Fibroblast of lung (primary cell): Measurements from ENCODE around the gene PSMB11. TPM values are rescaled to one million over a fixed set of nuclear protein-coding genes. Genes with fewer than 3 reads are reported as not detected.

Source experiments
- DNase-seq, 2 donors: peaks; one replicate each; pipeline versions ENCODE4 v3.0.0 to v3.0.0-alpha.2; 2010; ENCODE audit warnings: low read depth in 2 of 2
- H2AFZ ChIP-seq: 2 replicates; pipeline ENCODE4 v1.5.1; 2012; ENCODE audit warnings: low read length, control low read depth, inconsistent platforms
- H3K27ac ChIP-seq: 2 replicates; pipeline ENCODE4 v1.5.1; 2011; ENCODE audit warnings: low read length, control low read depth; ENCODE audit not compliant: insufficient read depth
- H3K27me3 ChIP-seq: 2 replicates; pipeline ENCODE4 v1.5.1; 2011; ENCODE audit warnings: mild to moderate bottlenecking, low read length; ENCODE audit not compliant: control insufficient read depth, insufficient read depth
- H3K36me3 ChIP-seq: 2 replicates; pipeline ENCODE4 v1.5.1; 2011; ENCODE audit warnings: low read length; ENCODE audit not compliant: control insufficient read depth, insufficient read depth
- H3K4me1 ChIP-seq: 2 replicates; pipeline ENCODE4 v1.5.1; 2011; ENCODE audit warnings: low read length; ENCODE audit not compliant: control insufficient read depth, insufficient read depth; ENCODE audit errors: extremely low read depth
- H3K4me2 ChIP-seq: 2 replicates; pipeline ENCODE4 v1.5.1; 2011; ENCODE audit warnings: low read length, control low read depth; ENCODE audit not compliant: insufficient read depth; ENCODE audit errors: extremely low read depth
- H3K4me3 ChIP-seq, 4 experiments: fragments of 200-600 bp in 1 of 4; sonication (generic) in 1 of 4; replicated peaks in 1 of 4; 2 replicates each; pipeline ENCODE4 v1.5.1; 2011 to 2016; ENCODE audit warnings: low read length in 4 of 4, low read depth in 3 of 4, mild to moderate bottlenecking in 3 of 4, control low read depth in 2 of 4, inconsistent platforms in 1 of 4, mixed read lengths in 1 of 4; ENCODE audit not compliant: insufficient read depth in 1 of 4; ENCODE audit errors: control extremely low read depth in 1 of 4
- H3K79me2 ChIP-seq: 2 replicates; pipeline ENCODE4 v1.5.1; 2012; ENCODE audit warnings: mild to moderate bottlenecking, low read length, inconsistent platforms; ENCODE audit not compliant: control insufficient read depth, insufficient read depth
- H3K9ac ChIP-seq: 2 replicates; pipeline ENCODE4 v1.5.1; 2011; ENCODE audit warnings: mild to moderate bottlenecking, low read length, control low read depth; ENCODE audit not compliant: insufficient read depth
- H3K9me3 ChIP-seq: 2 replicates; pipeline ENCODE4 v1.5.1; 2012; ENCODE audit warnings: low read depth, low read length; ENCODE audit not compliant: control insufficient read depth, insufficient read depth
- H4K20me1 ChIP-seq: 2 replicates; pipeline ENCODE4 v1.5.1; 2011; ENCODE audit warnings: low read length; ENCODE audit not compliant: control insufficient read depth, insufficient read depth; ENCODE audit errors: extremely low read depth
- EZH2 ChIP-seq: IDR thresholded peaks from 2 replicates; pipeline ENCODE4 v1.5.1; 2012; ENCODE audit warnings: low read length, control low read depth, mild to moderate bottlenecking; ENCODE audit errors: missing control alignments
- polyA plus RNA-seq, 2 donors: library from polyadenylated mRNA; depleted of rRNA in 1 of 2; stranded (reverse) in 1 of 2; unstranded in 1 of 2; fragments of >200 nt; gene quantifications; 2 replicates each; pipeline ENCODE4 v1.2.1, GENCODE V29; 2011 to 2012; ENCODE audit warnings: missing spikeins in 1 of 2
- total RNA-seq: library from RNA; depleted of rRNA; stranded (reverse); fragments of >200 nt; gene quantifications from 2 replicates; pipeline ENCODE4 v1.2.1, GENCODE V29; 2014
- TF ChIP-seq, protein P1 (sequence below), 2 donors: IDR thresholded peaks in 1 of 2; conservative IDR thresholded peaks in 1 of 2; 1 replicate in 1 of 2; 2 replicates in 1 of 2; pipeline ENCODE4 v1.5.1; 2011 to 2012; ENCODE audit warnings: low read length in 2 of 2, control low read depth in 1 of 2, inconsistent platforms in 1 of 2, low read depth in 1 of 2, mild to moderate bottlenecking in 1 of 2

PSMB11 gene
- total and polyA plus RNA-seq, 2 donors (not counting 1 experiment from before 2014, with no cell fraction given) = under 0.01 TPM; not detected in 1

- no peak overlapping the region for H2AFZ ChIP-seq
- no peak overlapping the region for H3K9ac ChIP-seq
- H3K79me2 ChIP-seq = peaks cover 40% of the 10 kb centered on the region
- no peaks in the 10 kb centered on the region for H3K27me3 ChIP-seq
- no peaks in the 10 kb centered on the region for H3K9me3 ChIP-seq
- peaks cover 48% of the 10 kb centered on the region for H3K36me3 ChIP-seq
- H3K4me1 ChIP-seq = peaks cover 19% of the 10 kb centered on the region
- DNase-seq = no peak
- TF ChIP-seq, protein P1, sequence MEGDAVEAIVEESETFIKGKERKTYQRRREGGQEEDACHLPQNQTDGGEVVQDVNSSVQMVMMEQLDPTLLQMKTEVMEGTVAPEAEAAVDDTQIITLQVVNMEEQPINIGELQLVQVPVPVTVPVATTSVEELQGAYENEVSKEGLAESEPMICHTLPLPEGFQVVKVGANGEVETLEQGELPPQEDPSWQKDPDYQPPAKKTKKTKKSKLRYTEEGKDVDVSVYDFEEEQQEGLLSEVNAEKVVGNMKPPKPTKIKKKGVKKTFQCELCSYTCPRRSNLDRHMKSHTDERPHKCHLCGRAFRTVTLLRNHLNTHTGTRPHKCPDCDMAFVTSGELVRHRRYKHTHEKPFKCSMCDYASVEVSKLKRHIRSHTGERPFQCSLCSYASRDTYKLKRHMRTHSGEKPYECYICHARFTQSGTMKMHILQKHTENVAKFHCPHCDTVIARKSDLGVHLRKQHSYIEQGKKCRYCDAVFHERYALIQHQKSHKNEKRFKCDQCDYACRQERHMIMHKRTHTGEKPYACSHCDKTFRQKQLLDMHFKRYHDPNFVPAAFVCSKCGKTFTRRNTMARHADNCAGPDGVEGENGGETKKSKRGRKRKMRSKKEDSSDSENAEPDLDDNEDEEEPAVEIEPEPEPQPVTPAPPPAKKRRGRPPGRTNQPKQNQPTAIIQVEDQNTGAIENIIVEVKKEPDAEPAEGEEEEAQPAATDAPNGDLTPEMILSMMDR (conservative IDR thresholded peaks at IDR 0.05 in 1 of 2, IDR thresholded peaks at IDR 0.05 in 1 of 2; ENCODE audit: low read depth in 1 of 2, low read length in 2 of 2) = no peak
- TF ChIP-seq EZH2 = no peak
- H3K4me2 ChIP-seq = no peak overlapping the region
- H3K27ac ChIP-seq = no peak overlapping the region
- no peaks in the 10 kb centered on the region for H4K20me1 ChIP-seq
- no peak overlapping the region for H3K4me3 ChIP-seq
Measured at GRCh38 chr14:23063601-23064000, 21.6 kb downstream of the PSMB11 start.

- H3K4me1 ChIP-seq = peaks cover 18% of the 10 kb centered on the region
- no peak overlapping the region for H3K4me2 ChIP-seq
- H4K20me1 ChIP-seq = no peaks in the 10 kb centered on the region
- TF ChIP-seq, protein P1 (conservative IDR thresholded peaks at IDR 0.05 in 1 of 2, IDR thresholded peaks at IDR 0.05 in 1 of 2; ENCODE audit: low read depth in 1 of 2, low read length in 2 of 2) = no peak
- no peak for TF ChIP-seq EZH2
- no peak overlapping the region for H2AFZ ChIP-seq
- H3K27ac ChIP-seq = no peak overlapping the region
- H3K27me3 ChIP-seq = no peaks in the 10 kb centered on the region
- H3K9me3 ChIP-seq = no peaks in the 10 kb centered on the region
- DNase-seq = no peak
- peaks cover 33% of the 10 kb centered on the region for H3K36me3 ChIP-seq
- H3K79me2 ChIP-seq = peaks cover 57% of the 10 kb centered on the region
- H3K9ac ChIP-seq = no peak overlapping the region
- H3K4me3 ChIP-seq = no peak overlapping the region
Measured at GRCh38 chr14:23066368-23066767, 24.4 kb downstream of the PSMB11 start.

DNA sequence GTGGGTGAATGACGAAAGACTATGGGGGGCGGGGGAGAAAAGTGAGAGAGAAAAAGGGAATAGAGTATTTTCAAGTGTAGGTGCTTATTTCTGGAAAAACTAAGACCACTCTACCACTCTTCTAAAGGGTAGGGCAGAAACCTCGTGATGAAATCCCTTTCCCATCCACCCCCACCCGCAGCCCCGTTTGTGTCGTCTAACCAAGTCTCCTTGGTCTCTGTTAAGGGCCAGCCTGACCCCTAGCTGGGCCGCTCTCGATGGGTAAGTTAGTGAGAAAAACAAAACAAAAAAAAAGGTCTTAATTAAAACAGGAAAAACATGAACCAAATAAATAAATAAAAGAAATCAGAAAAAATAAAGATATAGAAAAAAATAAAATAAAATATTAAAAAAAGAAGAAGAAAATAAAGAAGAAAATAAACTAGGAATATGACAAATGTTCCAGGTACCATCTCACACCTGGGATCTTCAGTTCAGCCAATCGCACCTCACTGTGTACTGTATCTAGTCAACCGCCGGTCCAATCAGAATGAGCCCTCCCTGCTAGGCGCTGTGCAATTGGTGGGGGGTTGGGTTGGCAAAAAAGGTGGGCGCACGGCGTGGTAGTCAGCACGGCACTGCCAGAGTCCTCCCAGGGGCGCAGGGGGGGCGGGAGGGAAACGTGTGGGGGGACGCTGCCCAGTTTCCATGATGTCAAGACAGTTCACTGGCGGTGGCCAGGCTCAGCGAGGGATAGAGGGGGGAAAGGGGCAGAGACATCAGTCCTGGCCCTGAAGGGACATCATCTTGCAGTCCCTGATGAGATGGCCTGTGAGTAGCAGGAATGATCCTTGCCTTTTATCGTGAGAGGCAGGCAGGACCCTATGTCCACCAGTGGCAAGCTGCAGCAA is 25.1 kb downstream of the PSMB11 start:
- DNase-seq = no peak
- no peak overlapping the region for H2AFZ ChIP-seq
- peaks cover 58% of the 10 kb centered on the region for H3K79me2 ChIP-seq
- H3K4me3 ChIP-seq = no peak overlapping the region
- H3K4me1 ChIP-seq = peaks cover 22% of the 10 kb centered on the region
- H3K27ac ChIP-seq = no peak overlapping the region
- H3K9ac ChIP-seq = no peak overlapping the region
- no peaks in the 10 kb centered on the region for H3K27me3 ChIP-seq
- peaks cover 33% of the 10 kb centered on the region for H3K36me3 ChIP-seq
- no peaks in the 10 kb centered on the region for H3K9me3 ChIP-seq
- no peak overlapping the region for H3K4me2 ChIP-seq
- TF ChIP-seq, protein P1 (conservative IDR thresholded peaks at IDR 0.05 in 1 of 2, IDR thresholded peaks at IDR 0.05 in 1 of 2; ENCODE audit: low read depth in 1 of 2, low read length in 2 of 2) = no peak
- TF ChIP-seq EZH2 = no peak
- H4K20me1 ChIP-seq = no peaks in the 10 kb centered on the region
